HCT116 (cell line): Measurements from ENCODE around the gene HABP2. TPM values are rescaled to one million over a fixed set of nuclear protein-coding genes. Genes with fewer than 3 reads are reported as not detected.

Experiments used
- ATAC-seq: fragments of 200-7000 bp; cut with Tn5 transposase; 2 replicates; pipeline ENCODE4 v1.9.1; 2020; ENCODE audit warnings: mild to moderate bottlenecking, moderate library complexity
- BruUV-seq: library from RNA; stranded (reverse); fragments of 400-500 nt; replicated peaks from 2 replicates; lab custom pipeline; 2021; lab: Mats Ljungman, UMichigan
- CTCF ChIA-PET: fragments of 300-600 bp; sonication (Branson Sonifier 250); formaldehyde crosslinking; loops from one replicate; lab custom pipeline; 2021; ENCODE audit warnings: antibody characterized with exemption; lab: Charles Lee
- POLR2A ChIA-PET: fragments of 300-600, 350-600 bp; sonication (Branson Sonifier 250); formaldehyde crosslinking; loops from one replicate; lab custom pipeline; 2021; ENCODE audit warnings: antibody characterized with exemption; lab: Charles Lee
- RAD21 ChIA-PET, 2 experiments: fragments of 300-600 bp; sonication (Branson Sonifier 250); formaldehyde crosslinking; loops; one replicate each; lab custom pipeline; 2023; ENCODE audit warnings: low total read pairs in 2 of 2; ENCODE audit not compliant: uncharacterized antibody in 2 of 2, unreplicated experiment in 2 of 2, low non-redundant PET in 1 of 2; lab: Charles Lee
- DNase-seq: peaks from one replicate; pipeline ENCODE4 v3.0.0-alpha.2; 2010; ENCODE audit warnings: low read depth, low spot score
- H2AFZ ChIP-seq: fragments of 200-600 bp; shearing (Covaris generic), sonication (generic); 2 replicates; pipeline ENCODE4 v1.6.1; 2017; ENCODE audit warnings: low read depth, mixed run types, mixed read lengths, antibody characterized with exemption, low read length; ENCODE audit not compliant: poor library complexity, severe bottlenecking
- H3K27ac ChIP-seq: 2 replicates; pipeline ENCODE4 v1.5.1; 2012; ENCODE audit warnings: low read depth, low read length
- H3K27me3 ChIP-seq: fragments of 200-600 bp; sonication (generic); 2 replicates; pipeline ENCODE4 v1.6.1; 2016; ENCODE audit warnings: mixed run types, low read length, mixed read lengths; ENCODE audit not compliant: insufficient read depth
- H3K36me3 ChIP-seq, 2 experiments: fragments of 200-500 bp in 1 of 2; fragments of 200-600 bp in 1 of 2; sonication (Bioruptor generic) in 1 of 2; sonication (generic) in 1 of 2; 2 replicates each; pipeline versions ENCODE4 v1.5.1 to v1.6.1; 2014 to 2016; ENCODE audit warnings: low read length in 2 of 2, inconsistent platforms in 1 of 2, mixed read lengths in 1 of 2, mixed run types in 1 of 2; ENCODE audit not compliant: insufficient read depth in 2 of 2, control insufficient read depth in 1 of 2
- H3K4me1 ChIP-seq, 2 experiments: fragments of 200-600 bp in 1 of 2; sonication (generic) in 1 of 2; 2 replicates each; pipeline versions ENCODE4 v1.5.1 to v1.6.1; 2012 to 2017; ENCODE audit warnings: low read length in 2 of 2, inconsistent platforms in 1 of 2, mild to moderate bottlenecking in 1 of 2, mixed read lengths in 1 of 2, mixed run types in 1 of 2, moderate library complexity in 1 of 2; ENCODE audit not compliant: insufficient read depth in 2 of 2, control insufficient read depth in 1 of 2
- H3K4me2 ChIP-seq: fragments of 200-600 bp; sonication (generic); 2 replicates; pipeline ENCODE4 v1.6.1; 2017; ENCODE audit warnings: mixed run types, low read length, mixed read lengths
- H3K4me3 ChIP-seq, 2 experiments: fragments of 200-600 bp in 1 of 2; sonication (generic) in 1 of 2; replicated peaks in 1 of 2; 2 replicates each; pipeline ENCODE4 v1.5.1; 2011 to 2016; ENCODE audit warnings: low read length in 2 of 2, control low read depth in 1 of 2, low read depth in 1 of 2, mild to moderate bottlenecking in 1 of 2, mixed read lengths in 1 of 2, mixed run types in 1 of 2
- H3K79me2 ChIP-seq: fragments of 200-600 bp; sonication (generic); 2 replicates; pipeline ENCODE4 v1.6.1; 2017; ENCODE audit warnings: mild to moderate bottlenecking, mixed run types, low read length, moderate library complexity, mixed read lengths; ENCODE audit not compliant: insufficient read depth
- H3K9ac ChIP-seq: fragments of 200-600 bp; sonication (generic); 2 replicates; pipeline ENCODE4 v1.6.1; 2016; ENCODE audit warnings: low read length, mixed read lengths
- H3K9me2 ChIP-seq: fragments of 200-600 bp; sonication (generic), shearing (Covaris generic); 2 replicates; pipeline ENCODE4 v1.6.1; 2017; ENCODE audit warnings: mixed run types, mild to moderate bottlenecking, moderate library complexity; ENCODE audit not compliant: insufficient read depth
- H3K9me3 ChIP-seq, 2 experiments: fragments of 200-500 bp in 1 of 2; fragments of 200-600 bp in 1 of 2; sonication (Bioruptor generic) in 1 of 2; sonication (generic) in 1 of 2; 2 replicates each; pipeline ENCODE4 v1.6.1; 2014 to 2017; ENCODE audit warnings: low read length in 2 of 2, mixed read lengths in 2 of 2, inconsistent platforms in 1 of 2, low read depth in 1 of 2, mild to moderate bottlenecking in 1 of 2, mixed run types in 1 of 2, moderate library complexity in 1 of 2; ENCODE audit not compliant: control insufficient read depth in 1 of 2, insufficient read depth in 1 of 2
- H4K20me1 ChIP-seq: fragments of 200-600 bp; sonication (generic), shearing (Covaris generic); 2 replicates; pipeline ENCODE4 v1.6.1; 2017; ENCODE audit warnings: mixed run types, mild to moderate bottlenecking, moderate library complexity; ENCODE audit not compliant: insufficient read depth
- ATF3 ChIP-seq: IDR thresholded peaks from 2 replicates; pipeline ENCODE4 v1.6.1; 2012
- CBX3 ChIP-seq: IDR thresholded peaks from 2 replicates; pipeline ENCODE4 v1.6.1; 2012; ENCODE audit warnings: low read depth
- CEBPB ChIP-seq: IDR thresholded peaks from 2 replicates; pipeline ENCODE4 v1.6.1; 2012; ENCODE audit warnings: low read depth
- CTCF ChIP-seq, 3 experiments: fragments of 200-600 bp in 1 of 3; sonication (generic) in 1 of 3; IDR thresholded peaks in 2 of 3; conservative IDR thresholded peaks in 1 of 3; 2 replicates each; pipeline ENCODE4 v1.5.1; 2012 to 2017; ENCODE audit warnings: low read depth in 2 of 3, low read length in 2 of 3, antibody characterized with exemption in 1 of 3, borderline replicate concordance in 1 of 3, control low read depth in 1 of 3, mild to moderate bottlenecking in 1 of 3, mixed read lengths in 1 of 3, mixed run types in 1 of 3, moderate library complexity in 1 of 3; ENCODE audit not compliant: insufficient read depth in 1 of 3
- ELF1 ChIP-seq: IDR thresholded peaks from 2 replicates; pipeline ENCODE4 v1.6.1; 2012; ENCODE audit warnings: low read depth, borderline replicate concordance
- EZH2phosphoT487 ChIP-seq: fragments of 200-600 bp; IDR thresholded peaks from 2 replicates; pipeline ENCODE4 v1.6.1; 2018; ENCODE audit warnings: antibody characterized with exemption, borderline replicate concordance
- FOSL1 ChIP-seq: IDR thresholded peaks from 2 replicates; pipeline ENCODE4 v1.6.1; 2012; ENCODE audit warnings: low read depth
- MAX ChIP-seq: IDR thresholded peaks from 2 replicates; pipeline ENCODE4 v1.6.1; 2012
- POLR2AphosphoS5 ChIP-seq: IDR thresholded peaks from 2 replicates; pipeline ENCODE4 v1.6.1; 2011; ENCODE audit warnings: mild to moderate bottlenecking, low read depth, low read length, moderate library complexity
- RAD21 ChIP-seq: IDR thresholded peaks from 2 replicates; pipeline ENCODE4 v1.6.1; 2012; ENCODE audit warnings: low read depth, mild to moderate bottlenecking
- SIN3A ChIP-seq: IDR thresholded peaks from 2 replicates; pipeline ENCODE4 v1.6.1; 2012; ENCODE audit warnings: low read depth
- SP1 ChIP-seq: IDR thresholded peaks from 2 replicates; pipeline ENCODE4 v1.6.1; 2012; ENCODE audit warnings: low read depth
- SRF ChIP-seq: IDR thresholded peaks from 2 replicates; pipeline ENCODE4 v1.6.1; 2012; ENCODE audit warnings: low read depth
- TCF7L2 ChIP-seq: IDR thresholded peaks from 2 replicates; pipeline ENCODE4 v1.7.0; 2011; ENCODE audit warnings: borderline replicate concordance, inconsistent platforms; ENCODE audit not compliant: insufficient read depth, insufficient read length; ENCODE audit errors: extremely low read depth
- ZFX ChIP-seq: fragments of 450-650 bp; IDR thresholded peaks from 2 replicates; pipeline ENCODE4 v1.6.1; 2017
- ZNF274 ChIP-seq: fragments of 200-500 bp; sonication (Bioruptor generic); IDR thresholded peaks from 2 replicates; pipeline ENCODE4 v1.6.1; 2014; ENCODE audit warnings: mild to moderate bottlenecking, low read depth, low read length, inconsistent platforms
- intact Hi-C: fragments of 100-400 bp; cut with micrococcal nuclease; formaldehyde crosslinking; loops from 2 replicates; pipeline ENCODE4 v1.10.0; 2022
- total RNA-seq: library from RNA; stranded (reverse); gene quantifications from one replicate; pipeline ENCODE4 v1.2.1, GENCODE V29; 2021; ENCODE audit not compliant: unreplicated experiment
- TF ChIP-seq, protein P1 (sequence below): IDR thresholded peaks from 2 replicates; pipeline ENCODE4 v1.6.1; 2011; ENCODE audit warnings: mild to moderate bottlenecking, low read length, moderate library complexity; ENCODE audit not compliant: insufficient replicate concordance; ENCODE audit errors: extremely low read depth

HABP2 gene
- total RNA-seq, 1 experiment from 2014 or later: 0.20 TPM

DNA sequence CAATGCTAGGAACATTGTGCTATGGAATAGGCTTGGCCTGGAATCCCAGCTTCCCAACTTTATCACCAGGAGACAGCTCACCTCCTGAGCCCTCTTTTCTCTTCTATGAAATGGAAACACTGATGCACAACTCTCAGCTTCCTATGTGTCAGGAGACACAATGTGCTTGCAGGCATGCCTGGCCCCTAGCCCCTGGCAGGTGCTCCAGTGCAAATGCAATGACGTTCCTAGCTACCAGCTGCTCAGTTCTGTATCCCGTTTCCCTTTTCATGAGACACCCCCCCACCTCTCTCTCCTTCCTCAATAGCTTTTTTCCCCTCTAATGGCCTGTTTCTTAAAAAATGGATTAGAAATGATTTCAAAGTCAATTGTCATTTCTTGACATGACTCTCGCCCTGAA is 30.7 kb downstream of the HABP2 start:
- DNase-seq (no peak), ATAC-seq (no peak)
- Histone ChIP-seq H2AFZ (no peak overlapping the region), H3K79me2 (no peaks in the 10 kb centered on the region), H4K20me1 (no peaks in the 10 kb centered on the region), H3K4me1 (peaks cover 6 to 11% of the 10 kb centered on the region in 2 experiments; a peak in 3 of 4 replicates), H3K9me3 (no peaks in the 10 kb centered on the region), H3K27ac (no peak overlapping the region), H3K4me3 (no peak overlapping the region), H3K4me2 (no peak overlapping the region), H3K9ac (no peak overlapping the region), H3K27me3 (peaks cover 41% of the 10 kb centered on the region)
- ChIA-PET CTCF (interaction anchor here (1.3 kb wide), 1 partner anchor 20 kb away, joined by 3 read pairs; no protein-coding TSS in a partner anchor), POLR2A (no interaction called here), RAD21 (no interaction called here)
- intact Hi-C loops: no loop called here
- no TSS peak for BruUV-seq
- TF ChIP-seq, protein P1, sequence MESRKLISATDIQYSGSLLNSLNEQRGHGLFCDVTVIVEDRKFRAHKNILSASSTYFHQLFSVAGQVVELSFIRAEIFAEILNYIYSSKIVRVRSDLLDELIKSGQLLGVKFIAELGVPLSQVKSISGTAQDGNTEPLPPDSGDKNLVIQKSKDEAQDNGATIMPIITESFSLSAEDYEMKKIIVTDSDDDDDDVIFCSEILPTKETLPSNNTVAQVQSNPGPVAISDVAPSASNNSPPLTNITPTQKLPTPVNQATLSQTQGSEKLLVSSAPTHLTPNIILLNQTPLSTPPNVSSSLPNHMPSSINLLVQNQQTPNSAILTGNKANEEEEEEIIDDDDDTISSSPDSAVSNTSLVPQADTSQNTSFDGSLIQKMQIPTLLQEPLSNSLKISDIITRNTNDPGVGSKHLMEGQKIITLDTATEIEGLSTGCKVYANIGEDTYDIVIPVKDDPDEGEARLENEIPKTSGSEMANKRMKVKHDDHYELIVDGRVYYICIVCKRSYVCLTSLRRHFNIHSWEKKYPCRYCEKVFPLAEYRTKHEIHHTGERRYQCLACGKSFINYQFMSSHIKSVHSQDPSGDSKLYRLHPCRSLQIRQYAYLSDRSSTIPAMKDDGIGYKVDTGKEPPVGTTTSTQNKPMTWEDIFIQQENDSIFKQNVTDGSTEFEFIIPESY: no peak
- TF ChIP-seq MAX (no peak), ZFX (no peak), FOSL1 (no peak)
- TF ChIP-seq, all 23 proteins: peak for 0
- Histone ChIP-seq H3K9me2 (no peaks in the 10 kb centered on the region), H3K36me3 (no peaks in the 10 kb centered on the region)

GRCh38 chr10:113585949-113586348 is 33.1 kb downstream of the HABP2 start:
- no peak overlapping the region for H3K9ac ChIP-seq
- peak; percentile 86 for ATAC-seq
- peaks cover 6 to 11% of the 10 kb centered on the region in 2 experiments; a peak in 3 of 4 replicates for H3K4me1 ChIP-seq
- ChIA-PET POLR2A (no interaction called here), RAD21 (no interaction called here), CTCF (no interaction called here)
- H3K9me2 ChIP-seq: no peaks in the 10 kb centered on the region
- no TSS peak for BruUV-seq
- H3K27me3 ChIP-seq: peaks cover 24% of the 10 kb centered on the region
- no peak for DNase-seq
- no peaks in the 10 kb centered on the region for H4K20me1 ChIP-seq
- no peak overlapping the region for H3K27ac ChIP-seq
- peak overlapping the region; percentile 10; the same call in 1 of the 2 replicates for H3K4me2 ChIP-seq
- no peaks in the 10 kb centered on the region for H3K36me3 ChIP-seq
- no peaks in the 10 kb centered on the region for H3K9me3 ChIP-seq
- H3K4me3 ChIP-seq: no peak overlapping the region
- H2AFZ ChIP-seq: no peak overlapping the region
- intact Hi-C loops: no loop called here
- H3K79me2 ChIP-seq: no peaks in the 10 kb centered on the region
- no peak; the same call in 1 of the 2 replicates for TF ChIP-seq MAX
- no peak for TF ChIP-seq POLR2AphosphoS5
- no peak for TF ChIP-seq RAD21
- no peak for TF ChIP-seq CTCF (IDR thresholded peaks at IDR 0.05 in 2 of 3, conservative IDR thresholded peaks at IDR 0.05 in 1 of 3; ENCODE audit: borderline replicate concordance in 1 of 3, insufficient read depth in 1 of 3, low read depth in 2 of 3, low read length in 2 of 3)
- TF ChIP-seq ATF3: no peak
- no peak for TF ChIP-seq EZH2phosphoT487
- no peak for TF ChIP-seq CEBPB
- TF ChIP-seq SP1: no peak
- no peak for TF ChIP-seq TCF7L2
- TF ChIP-seq FOSL1: no peak
- no peak for TF ChIP-seq SIN3A
- no peak for TF ChIP-seq SRF
- no peak for TF ChIP-seq ELF1
- no peak; the same call in 1 of the 2 replicates for TF ChIP-seq CBX3
- TF ChIP-seq ZNF274: no peak
